ENCODE measurements around the gene NR3C1.

Gene NR3C1

GRCh38 chr5:143403593-143404415 lies at the start of gene NR3C1:
TSS of gene NR3C1 (minus strand) at chr5:143403686. CDS start at chr5:143400839, 2,847 bp downstream.
- peak; percentile 81 for DNase-seq

GRCh38 chr5:143449772-143450171 lies 46.3 kb upstream of the NR3C1 start:
- no peak for DNase-seq

- no peak for DNase-seq
These were observed 45.0 kb upstream of the NR3C1 start for GRCh38 chr5:143448518-143448917.

- no peak for DNase-seq
These were observed 44.5 kb upstream of the NR3C1 start for GRCh38 chr5:143447983-143448382.

GRCh38 chr5:143446535-143447226 lies 43.2 kb upstream of the NR3C1 start:
- DNase-seq, result no peak

GRCh38 chr5:143445776-143446175 lies 42.3 kb upstream of the NR3C1 start:
- DNase-seq, result no peak

- no peak for DNase-seq
These were observed 39.8 kb upstream of the NR3C1 start for GRCh38 chr5:143443330-143443729.

GRCh38 chr5:143442385-143442784 lies 38.9 kb upstream of the NR3C1 start:
- DNase-seq, result no peak

- DNase-seq, result no peak
These were observed 37.1 kb upstream of the NR3C1 start for GRCh38 chr5:143440448-143441115.

- DNase-seq, result no peak
These were observed 34.3 kb upstream of the NR3C1 start for GRCh38 chr5:143437666-143438273.

- DNase-seq, result no peak
These were observed 33.4 kb upstream of the NR3C1 start for GRCh38 chr5:143436871-143437270.

GRCh38 chr5:143435210-143435657 lies 31.7 kb upstream of the NR3C1 start:
- DNase-seq, result no peak

GRCh38 chr5:143434261-143435209 lies 31.0 kb upstream of the NR3C1 start:
- no peak for DNase-seq

- no peak for DNase-seq
These were observed 30.2 kb upstream of the NR3C1 start for GRCh38 chr5:143433670-143434069.

GRCh38 chr5:143432658-143433239 lies 29.3 kb upstream of the NR3C1 start:
- DNase-seq, result no peak

- DNase-seq, result no peak
These were observed 28.3 kb upstream of the NR3C1 start for GRCh38 chr5:143431789-143432188.

GRCh38 chr5:143428738-143429420 lies 25.4 kb upstream of the NR3C1 start:
- DNase-seq, result no peak

GRCh38 chr5:143428155-143428554 lies 24.7 kb upstream of the NR3C1 start:
- DNase-seq, result no peak

- no peak for DNase-seq
These were observed 23.7 kb upstream of the NR3C1 start for GRCh38 chr5:143427122-143427735.

- DNase-seq, result no peak
These were observed 23.0 kb upstream of the NR3C1 start for GRCh38 chr5:143426437-143426991.

All from retina (tissue), 1 donor.